Measurements from ENCODE around the gene CENPE.

GRCh38 chr4:103168993-103169392 lies 29.1 kb downstream of the CENPE start:
- TF ChIP-seq, protein P1, sequence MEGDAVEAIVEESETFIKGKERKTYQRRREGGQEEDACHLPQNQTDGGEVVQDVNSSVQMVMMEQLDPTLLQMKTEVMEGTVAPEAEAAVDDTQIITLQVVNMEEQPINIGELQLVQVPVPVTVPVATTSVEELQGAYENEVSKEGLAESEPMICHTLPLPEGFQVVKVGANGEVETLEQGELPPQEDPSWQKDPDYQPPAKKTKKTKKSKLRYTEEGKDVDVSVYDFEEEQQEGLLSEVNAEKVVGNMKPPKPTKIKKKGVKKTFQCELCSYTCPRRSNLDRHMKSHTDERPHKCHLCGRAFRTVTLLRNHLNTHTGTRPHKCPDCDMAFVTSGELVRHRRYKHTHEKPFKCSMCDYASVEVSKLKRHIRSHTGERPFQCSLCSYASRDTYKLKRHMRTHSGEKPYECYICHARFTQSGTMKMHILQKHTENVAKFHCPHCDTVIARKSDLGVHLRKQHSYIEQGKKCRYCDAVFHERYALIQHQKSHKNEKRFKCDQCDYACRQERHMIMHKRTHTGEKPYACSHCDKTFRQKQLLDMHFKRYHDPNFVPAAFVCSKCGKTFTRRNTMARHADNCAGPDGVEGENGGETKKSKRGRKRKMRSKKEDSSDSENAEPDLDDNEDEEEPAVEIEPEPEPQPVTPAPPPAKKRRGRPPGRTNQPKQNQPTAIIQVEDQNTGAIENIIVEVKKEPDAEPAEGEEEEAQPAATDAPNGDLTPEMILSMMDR (IDR thresholded peaks at IDR 0.05; ENCODE audit: low read depth, low read length, missing input control) = no peak
- TF ChIP-seq TAF1 (conservative IDR thresholded peaks at IDR 0.05) (no peak), RAD21 (IDR thresholded peaks at IDR 0.05) (no peak), EGR1 (IDR thresholded peaks at IDR 0.05; ENCODE audit: low read depth in 2 of 2) (no peak), MAX (IDR thresholded peaks at IDR 0.05) (no peak), JUND (IDR thresholded peaks at IDR 0.05) (no peak), SP1 (IDR thresholded peaks at IDR 0.05) (no peak)
- TF ChIP-seq, protein P2, sequence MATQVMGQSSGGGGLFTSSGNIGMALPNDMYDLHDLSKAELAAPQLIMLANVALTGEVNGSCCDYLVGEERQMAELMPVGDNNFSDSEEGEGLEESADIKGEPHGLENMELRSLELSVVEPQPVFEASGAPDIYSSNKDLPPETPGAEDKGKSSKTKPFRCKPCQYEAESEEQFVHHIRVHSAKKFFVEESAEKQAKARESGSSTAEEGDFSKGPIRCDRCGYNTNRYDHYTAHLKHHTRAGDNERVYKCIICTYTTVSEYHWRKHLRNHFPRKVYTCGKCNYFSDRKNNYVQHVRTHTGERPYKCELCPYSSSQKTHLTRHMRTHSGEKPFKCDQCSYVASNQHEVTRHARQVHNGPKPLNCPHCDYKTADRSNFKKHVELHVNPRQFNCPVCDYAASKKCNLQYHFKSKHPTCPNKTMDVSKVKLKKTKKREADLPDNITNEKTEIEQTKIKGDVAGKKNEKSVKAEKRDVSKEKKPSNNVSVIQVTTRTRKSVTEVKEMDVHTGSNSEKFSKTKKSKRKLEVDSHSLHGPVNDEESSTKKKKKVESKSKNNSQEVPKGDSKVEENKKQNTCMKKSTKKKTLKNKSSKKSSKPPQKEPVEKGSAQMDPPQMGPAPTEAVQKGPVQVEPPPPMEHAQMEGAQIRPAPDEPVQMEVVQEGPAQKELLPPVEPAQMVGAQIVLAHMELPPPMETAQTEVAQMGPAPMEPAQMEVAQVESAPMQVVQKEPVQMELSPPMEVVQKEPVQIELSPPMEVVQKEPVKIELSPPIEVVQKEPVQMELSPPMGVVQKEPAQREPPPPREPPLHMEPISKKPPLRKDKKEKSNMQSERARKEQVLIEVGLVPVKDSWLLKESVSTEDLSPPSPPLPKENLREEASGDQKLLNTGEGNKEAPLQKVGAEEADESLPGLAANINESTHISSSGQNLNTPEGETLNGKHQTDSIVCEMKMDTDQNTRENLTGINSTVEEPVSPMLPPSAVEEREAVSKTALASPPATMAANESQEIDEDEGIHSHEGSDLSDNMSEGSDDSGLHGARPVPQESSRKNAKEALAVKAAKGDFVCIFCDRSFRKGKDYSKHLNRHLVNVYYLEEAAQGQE (IDR thresholded peaks at IDR 0.05) = no peak

Data from liver (tissue), 3 donors.